ENCODE data around the gene USP47.

The USP47 gene

GRCh38 chr11:11942668-11943067 is 100.9 kb downstream of the USP47 start:
- FAIRE-seq, result no peak

GRCh38 chr11:11944444-11944843 is 102.7 kb downstream of the USP47 start:
- no peak for FAIRE-seq

- FAIRE-seq, result no peak
Measured at GRCh38 chr11:11946180-11946579, 104.4 kb downstream of the USP47 start.

- FAIRE-seq, result no peak
Measured at GRCh38 chr11:11946878-11947277, 105.1 kb downstream of the USP47 start.

GRCh38 chr11:11947825-11948224 is 106.1 kb downstream of the USP47 start:
- no peak for FAIRE-seq

- FAIRE-seq, result no peak
Measured at GRCh38 chr11:11948242-11948947, 106.6 kb downstream of the USP47 start.

- no peak for FAIRE-seq
Measured at GRCh38 chr11:11949482-11949881, 107.7 kb downstream of the USP47 start.

- no peak for FAIRE-seq
Measured at GRCh38 chr11:11952036-11952435, 110.3 kb downstream of the USP47 start.

GRCh38 chr11:11956006-11956405 is 114.2 kb downstream of the USP47 start:
- FAIRE-seq, result no peak

GRCh38 chr11:11958403-11959231 is 116.8 kb downstream of the USP47 start:
- FAIRE-seq, result no peak

- no peak for FAIRE-seq
Measured at GRCh38 chr11:11959601-11960000, 117.8 kb downstream of the USP47 start.

- FAIRE-seq, result no peak
Measured at GRCh38 chr11:11960687-11961086, 118.9 kb downstream of the USP47 start.

GRCh38 chr11:11961399-11962028 is 119.7 kb downstream of the USP47 start:
- no peak for FAIRE-seq

- no peak for FAIRE-seq
Measured at GRCh38 chr11:11963067-11963466, 121.3 kb downstream of the USP47 start.

- no peak for FAIRE-seq
Measured at GRCh38 chr11:11963842-11964773, 122.3 kb downstream of the USP47 start.

- FAIRE-seq, result no peak
Measured at GRCh38 chr11:11964774-11965150, 123.0 kb downstream of the USP47 start.

GRCh38 chr11:11965192-11965591 is 123.4 kb downstream of the USP47 start:
- no peak for FAIRE-seq

- FAIRE-seq, result no peak
Measured at GRCh38 chr11:11965656-11966353, 124.0 kb downstream of the USP47 start.

- FAIRE-seq, result no peak
Measured at GRCh38 chr11:11966354-11966741, 124.6 kb downstream of the USP47 start.

- no peak for FAIRE-seq
Measured at GRCh38 chr11:11966826-11967668, 125.3 kb downstream of the USP47 start.

All from A204.1 (cell line).